HepG2 (cell line): ENCODE measurements around the gene KATNBL1. TPM values are rescaled to one million over a fixed set of nuclear protein-coding genes. Genes with fewer than 3 reads are reported as not detected.

Experiments
- ARHGAP35 ChIP-seq: sonication (generic); formaldehyde crosslinking; IDR thresholded peaks from 2 replicates; pipeline ENCODE4 v1.9.0; 2022; ENCODE audit warnings: mild to moderate bottlenecking, inconsistent platforms, moderate library complexity, missing genetic modification reagents, borderline replicate concordance
- ATRX ChIP-seq: sonication (generic); formaldehyde crosslinking; IDR thresholded peaks from 2 replicates; pipeline ENCODE4 v1.4.0; 2020; ENCODE audit warnings: missing genetic modification reagents, borderline replicate concordance
- DDIT3 ChIP-seq: sonication (generic); formaldehyde crosslinking; IDR thresholded peaks from 2 replicates; pipeline ENCODE4 v1.4.0; 2020; ENCODE audit warnings: mild to moderate bottlenecking, missing genetic modification reagents
- FUBP1 ChIP-seq: sonication (generic); formaldehyde crosslinking; IDR thresholded peaks from 2 replicates; pipeline ENCODE4 v1.5.1; 2020; ENCODE audit warnings: missing genetic modification reagents, mild to moderate bottlenecking, borderline replicate concordance
- HOXA5 ChIP-seq: sonication (generic); formaldehyde crosslinking; IDR thresholded peaks from 2 replicates; pipeline ENCODE4 v1.4.0; 2020; ENCODE audit warnings: missing genetic modification reagents
- HOXA9 ChIP-seq: sonication (generic); formaldehyde crosslinking; IDR thresholded peaks from 2 replicates; pipeline ENCODE4 v1.8.1; 2022; ENCODE audit warnings: missing genetic modification reagents, mild to moderate bottlenecking, moderate library complexity, borderline replicate concordance
- MAFK ChIP-seq, 2 experiments: IDR thresholded peaks in 1 of 2; conservative IDR thresholded peaks in 1 of 2; 2 replicates each; pipeline ENCODE4 v1.6.1; 2011; ENCODE audit warnings: improper control_type of control experiment in 2 of 2, low read length in 2 of 2
- NFE2L2 ChIP-seq: fragments of 150-350 bp; IDR thresholded peaks from 2 replicates; pipeline ENCODE4 v1.6.1; 2014; ENCODE audit warnings: low read length
- NRL ChIP-seq: sonication (generic); formaldehyde crosslinking; IDR thresholded peaks from 2 replicates; pipeline ENCODE4 v1.5.0; 2020; ENCODE audit warnings: missing genetic modification reagents, mild to moderate bottlenecking, moderate library complexity, borderline replicate concordance
- SNRNP70 ChIP-seq: fragments of 200-400 bp; formaldehyde crosslinking; IDR thresholded peaks from 2 replicates; pipeline ENCODE4 v1.6.1; 2017; ENCODE audit warnings: mild to moderate bottlenecking, low read depth, low read length, moderate library complexity
- YY1 ChIP-seq: IDR thresholded peaks from 2 replicates; pipeline ENCODE4 v1.6.1; 2011; ENCODE audit warnings: low read length, low read depth, moderate library complexity, mild to moderate bottlenecking; ENCODE audit not compliant: insufficient read depth, insufficient replicate concordance
- ZBTB1 ChIP-seq: sonication (generic); formaldehyde crosslinking; IDR thresholded peaks from 2 replicates; pipeline ENCODE4 v1.4.0; 2020; ENCODE audit warnings: missing genetic modification reagents, borderline replicate concordance
- ZNF407 ChIP-seq: sonication (generic); formaldehyde crosslinking; IDR thresholded peaks from one replicate; pipeline ENCODE4 v1.5.1; 2020; ENCODE audit warnings: mild to moderate bottlenecking, missing genetic modification reagents; ENCODE audit errors: not compliant biosample characterization
- ZNF546 ChIP-seq: sonication (generic); formaldehyde crosslinking; conservative IDR thresholded peaks from 2 replicates; pipeline ENCODE4 v1.8.1; 2023; ENCODE audit warnings: mild to moderate bottlenecking, missing genetic modification reagents
- ZNF558 ChIP-seq: sonication (generic); formaldehyde crosslinking; IDR thresholded peaks from 2 replicates; pipeline ENCODE4 v1.9.0; 2022; ENCODE audit warnings: mild to moderate bottlenecking, missing genetic modification reagents, borderline replicate concordance
- ZNF614 ChIP-seq: IDR thresholded peaks from 2 replicates; pipeline ENCODE4 v1.6.1; 2018; ENCODE audit warnings: missing biosample characterization, missing genetic modification reagents, inconsistent platforms, borderline replicate concordance
- polyA plus RNA-seq, 8 experiments: library from polyadenylated mRNA; depleted of rRNA in 3 of 8; stranded (reverse) in 7 of 8; unstranded in 1 of 8; fragments of >200 nt; fragmentation: Illumina TruSeq in 4 of 8; extraction: Trizol in 4 of 8; gene quantifications; 2 replicates each; pipeline versions ENCODE4 v1.2.1 to v1.2.3, GENCODE V29; 2011 to 2016; ENCODE audit warnings: low read depth in 4 of 8, missing spikeins in 1 of 8, mixed read lengths in 1 of 8; ENCODE audit not compliant: insufficient read depth in 1 of 8
- total RNA-seq, 5 experiments: library from RNA; depleted of rRNA; stranded (reverse); fragments of >200 nt; fragmentation: Illumina TruSeq; extraction: Trizol; gene quantifications; 2 replicates each; pipeline ENCODE4 v1.2.3, GENCODE V29; 2016; ENCODE audit warnings: low read depth in 1 of 5

KATNBL1 gene
- total and polyA plus RNA-seq, 2 of the 13 experiments (the other 11 are each of a cell fraction or from before 2014, with no cell fraction given), result 23.4 to 42.8 TPM

GRCh38 chr15:34101366-34102174, 108.3 kb downstream of the KATNBL1 start, which contains the start of the genes EMC7 and PGBD4 (continued):
- peak; percentile 32 for TF ChIP-seq ZNF407 (CRISPR knock-in tag)
- peak; percentile 70; the same call in 1 of the 2 replicates for TF ChIP-seq NRL (CRISPR knock-in tag)
- peak; percentile 99 for TF ChIP-seq YY1
- no peak for TF ChIP-seq FUBP1 (CRISPR knock-in tag)
- TF ChIP-seq ARHGAP35 (CRISPR knock-in tag), result no peak
- TF ChIP-seq MAFK (conservative IDR thresholded peaks at IDR 0.05 in 1 of 2, IDR thresholded peaks at IDR 0.05 in 1 of 2; ENCODE audit: low read length in 2 of 2), result no peak
- no peak for TF ChIP-seq ZNF614 (CRISPR knock-in tag)
- no peak for TF ChIP-seq SNRNP70
- no peak for TF ChIP-seq ATRX
- 0 out of 2 replicates have a peak, but pooled peaks have one; percentile 80 for TF ChIP-seq ZNF558 (CRISPR knock-in tag)
- no peak for TF ChIP-seq ZBTB1 (CRISPR knock-in tag)
- TF ChIP-seq DDIT3 (CRISPR knock-in tag), result no peak
- TF ChIP-seq ZNF546, result no peak
- TF ChIP-seq HOXA5 (CRISPR knock-in tag), result peak; percentile 40; the same call in 1 of the 2 replicates
- TF ChIP-seq NFE2L2, result no peak
- no peak for TF ChIP-seq HOXA9 (CRISPR knock-in tag)
